Endothelial cell of umbilical vein (primary cell): ENCODE measurements around the gene SH2D3C. TPM values are rescaled to one million over a fixed set of nuclear protein-coding genes. Genes with fewer than 3 reads are reported as not detected.

Experiments used
- BruUV-seq: library from RNA; stranded (reverse); fragments of 400-500 nt; replicated peaks from 2 replicates; lab custom pipeline; 2021; lab: Mats Ljungman, UMichigan
- CTCF ChIA-PET: fragments of 300-600, 350-600 bp; sonication (Branson Sonifier 250); formaldehyde crosslinking; loops from one replicate; lab custom pipeline; 2021; ENCODE audit warnings: antibody characterized with exemption, inconsistent platforms; lab: Charles Lee
- POLR2A ChIA-PET: fragments of 300-600, 350-600 bp; sonication (Branson Sonifier 250); formaldehyde crosslinking; loops from one replicate; lab custom pipeline; 2021; ENCODE audit warnings: antibody characterized with exemption, inconsistent platforms; lab: Charles Lee
- DNase-seq: peaks from one replicate; pipeline ENCODE4 v3.0.0-alpha.2; 2011; ENCODE audit warnings: low read depth, low spot score
- FAIRE-seq: peaks from 2 replicates; lab custom pipeline; 2011; peaks lifted over from hg19 to GRCh38; lab: Jason Lieb, UNC
- H2AFZ ChIP-seq: 2 replicates; pipeline ENCODE4 v1.6.0; 2012; ENCODE audit warnings: low read depth, low read length, control low read depth, inconsistent platforms
- H3K27ac ChIP-seq: 2 replicates; pipeline ENCODE4 v1.5.1; 2011; ENCODE audit warnings: low read depth, mild to moderate bottlenecking, control low read depth, low read length, moderate library complexity; ENCODE audit not compliant: insufficient read depth
- H3K27me3 ChIP-seq, 2 experiments: 2 replicates each; pipeline versions ENCODE4 v1.6.0 to v1.6.1; 2011; ENCODE audit warnings: low read length in 2 of 2, mixed read lengths in 1 of 2; ENCODE audit not compliant: control insufficient read depth in 2 of 2, insufficient read depth in 2 of 2
- H3K36me3 ChIP-seq, 2 experiments: 2 replicates in 1 of 2; 3 replicates in 1 of 2; pipeline ENCODE4 v1.5.1; 2011; ENCODE audit warnings: low read length in 2 of 2, mild to moderate bottlenecking in 1 of 2, moderate library complexity in 1 of 2; ENCODE audit not compliant: control insufficient read depth in 2 of 2, insufficient read depth in 2 of 2; ENCODE audit errors: extremely low read depth in 1 of 2
- H3K4me1 ChIP-seq: 3 replicates; pipeline ENCODE4 v1.5.1; 2011; ENCODE audit warnings: mild to moderate bottlenecking, low read length; ENCODE audit not compliant: control insufficient read depth, insufficient read depth; ENCODE audit errors: extremely low read depth
- H3K4me2 ChIP-seq: 2 replicates; pipeline ENCODE4 v1.6.1; 2011; ENCODE audit warnings: low read length, control low read depth, mixed read lengths; ENCODE audit not compliant: insufficient read depth
- H3K4me3 ChIP-seq, 3 experiments: fragments of 200-600 bp in 1 of 3; sonication (generic), shearing (Covaris generic) in 1 of 3; replicated peaks in 1 of 3; 2 replicates each; pipeline ENCODE4 v1.5.1; 2011 to 2016; ENCODE audit warnings: control low read depth in 3 of 3, low read length in 3 of 3, mild to moderate bottlenecking in 2 of 3, inconsistent platforms in 1 of 3, low read depth in 1 of 3, moderate library complexity in 1 of 3; ENCODE audit not compliant: insufficient read depth in 1 of 3
- H3K79me2 ChIP-seq: 2 replicates; pipeline ENCODE4 v1.6.0; 2012; ENCODE audit warnings: low read length, inconsistent platforms; ENCODE audit not compliant: control insufficient read depth, insufficient read depth
- H3K9ac ChIP-seq: replicated peaks from 2 replicates; pipeline ENCODE3; 2011; ENCODE audit warnings: low read length, control low read depth; ENCODE audit not compliant: insufficient read depth; ENCODE audit errors: extremely low read depth
- H3K9me1 ChIP-seq: replicated peaks from 3 replicates; pipeline ENCODE4 v1.6.0; 2011; ENCODE audit warnings: mild to moderate bottlenecking, low read length; ENCODE audit not compliant: control insufficient read depth, insufficient read depth; ENCODE audit errors: extremely low read depth
- H3K9me3 ChIP-seq: replicated peaks from 2 replicates; pipeline ENCODE4 v1.5.1; 2012; ENCODE audit warnings: low read length, inconsistent platforms; ENCODE audit not compliant: control insufficient read depth, insufficient read depth
- H4K20me1 ChIP-seq: replicated peaks from 2 replicates; pipeline ENCODE3; 2011; ENCODE audit warnings: mild to moderate bottlenecking, low read length; ENCODE audit not compliant: control insufficient read depth, insufficient read depth; ENCODE audit errors: extremely low read depth
- EZH2 ChIP-seq: IDR thresholded peaks from 2 replicates; pipeline ENCODE4 v1.6.1; 2012; ENCODE audit warnings: borderline replicate concordance, low read depth, mild to moderate bottlenecking, moderate library complexity, low read length, inconsistent platforms; ENCODE audit not compliant: severe bottlenecking
- FOS ChIP-seq: IDR thresholded peaks from 2 replicates; pipeline ENCODE4 v1.6.1; 2011; ENCODE audit warnings: mild to moderate bottlenecking, low read length, moderate library complexity, borderline replicate concordance; ENCODE audit not compliant: insufficient read depth
- GATA2 ChIP-seq: IDR thresholded peaks from 2 replicates; pipeline ENCODE4 v1.7.0; 2011; ENCODE audit warnings: low read depth, mild to moderate bottlenecking, moderate library complexity, mixed read lengths, low read length; ENCODE audit not compliant: insufficient read length, insufficient read depth
- JUN ChIP-seq: IDR thresholded peaks from 2 replicates; pipeline ENCODE4 v1.6.1; 2011; ENCODE audit warnings: borderline replicate concordance, low read depth; ENCODE audit not compliant: insufficient read length, insufficient read depth
- MYC ChIP-seq: IDR thresholded peaks from one replicate; pipeline ENCODE4 v1.6.1; 2011; ENCODE audit warnings: mild to moderate bottlenecking, low read depth, low read length
- POLR2A ChIP-seq: IDR thresholded peaks from 2 replicates; pipeline ENCODE4 v1.6.1; 2012; ENCODE audit warnings: low read depth, mild to moderate bottlenecking, control low read depth, low read length
- POLR2AphosphoS5 ChIP-seq: IDR thresholded peaks from 2 replicates; pipeline ENCODE4 v1.6.1; 2012; ENCODE audit warnings: low read depth, mild to moderate bottlenecking, control low read depth, low read length, moderate library complexity; ENCODE audit not compliant: insufficient read depth
- dilution Hi-C: fragments of 300-500 bp; cut with MboI; formaldehyde crosslinking; loops from one replicate; pipeline ENCODE4 v1.15.0; 2019; ENCODE audit warnings: low sequenced_read_pairs; ENCODE audit not compliant: extremely low pct_ligation_motif_present
- intact Hi-C: fragments of 100-400 bp; cut with micrococcal nuclease; formaldehyde crosslinking; loops from one replicate; pipeline ENCODE4 v1.10.0; 2022
- polyA plus RNA-seq, 4 experiments: library from polyadenylated mRNA; depleted of rRNA in 3 of 4; stranded (reverse) in 3 of 4; unstranded in 1 of 4; fragments of >200 nt; gene quantifications; 2 replicates each; pipeline versions ENCODE4 v1.2.1 to v1.2.3, GENCODE V29; 2011 to 2012; ENCODE audit warnings: missing spikeins in 1 of 4
- total RNA-seq: library from RNA; stranded (reverse); gene quantifications from 2 replicates; pipeline ENCODE4 v1.2.3, GENCODE V29; 2021
- TF ChIP-seq, protein P1 (sequence below), 2 donors: IDR thresholded peaks; 1 replicate in 1 of 2; 2 replicates in 1 of 2; pipeline ENCODE4 v1.5.1; 2011; ENCODE audit warnings: low read length in 2 of 2, mild to moderate bottlenecking in 2 of 2, moderate library complexity in 2 of 2, control low read depth in 1 of 2, inconsistent platforms in 1 of 2, low read depth in 1 of 2; ENCODE audit not compliant: insufficient read depth in 1 of 2; ENCODE audit errors: extremely low read depth in 1 of 2
- TF ChIP-seq, protein P2 (sequence below): IDR thresholded peaks from 2 replicates; pipeline ENCODE4 v1.6.1; 2011; ENCODE audit not compliant: insufficient read depth, insufficient read length

SH2D3C gene
- total and polyA plus RNA-seq, 2 donors (not counting 3 experiments of a cell fraction or from before 2014, with no cell fraction given) = 95.0 to 173 TPM

DNA sequence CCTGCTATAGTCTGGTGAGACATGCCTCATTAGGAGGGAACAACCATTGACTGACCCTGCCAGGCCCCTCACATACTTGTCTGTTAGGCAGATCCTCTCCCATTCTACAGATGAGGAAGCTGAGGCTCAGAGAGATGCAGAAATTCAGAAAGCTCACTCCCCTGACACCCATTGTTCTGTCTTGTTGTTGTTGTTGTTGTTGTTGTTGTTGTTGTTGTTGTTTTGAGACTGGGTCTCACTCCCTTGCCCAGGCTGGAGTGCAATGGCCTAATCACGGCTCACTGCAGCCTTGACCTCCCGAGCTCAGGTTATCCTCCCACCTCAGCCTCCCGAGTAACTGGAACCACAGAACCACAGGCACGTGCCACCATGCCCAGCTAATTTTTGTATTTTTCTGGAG lies 84.8 kb downstream of the SH2D3C start:
- DNase-seq (no peak), FAIRE-seq (no peak)
- Histone ChIP-seq H2AFZ (no peak overlapping the region), H3K4me2 (no peak overlapping the region), H3K4me1 (no peaks in the 10 kb centered on the region), H4K20me1 (no peaks in the 10 kb centered on the region), H3K9me1 (no peaks in the 10 kb centered on the region), H3K4me3 (no peak overlapping the region), H3K79me2 (no peaks in the 10 kb centered on the region), H3K9ac (no peak overlapping the region), H3K36me3 (peaks cover 0 to 11% of the 10 kb centered on the region in 2 experiments), H3K27me3 (no peaks in the 10 kb centered on the region), H3K27ac (no peak overlapping the region), H3K9me3 (no peaks in the 10 kb centered on the region)
- TF ChIP-seq JUN (no peak), POLR2AphosphoS5 (no peak), FOS (no peak), POLR2A (no peak), MYC (no peak), GATA2 (no peak), EZH2 (no peak)
- TF ChIP-seq, protein P1, sequence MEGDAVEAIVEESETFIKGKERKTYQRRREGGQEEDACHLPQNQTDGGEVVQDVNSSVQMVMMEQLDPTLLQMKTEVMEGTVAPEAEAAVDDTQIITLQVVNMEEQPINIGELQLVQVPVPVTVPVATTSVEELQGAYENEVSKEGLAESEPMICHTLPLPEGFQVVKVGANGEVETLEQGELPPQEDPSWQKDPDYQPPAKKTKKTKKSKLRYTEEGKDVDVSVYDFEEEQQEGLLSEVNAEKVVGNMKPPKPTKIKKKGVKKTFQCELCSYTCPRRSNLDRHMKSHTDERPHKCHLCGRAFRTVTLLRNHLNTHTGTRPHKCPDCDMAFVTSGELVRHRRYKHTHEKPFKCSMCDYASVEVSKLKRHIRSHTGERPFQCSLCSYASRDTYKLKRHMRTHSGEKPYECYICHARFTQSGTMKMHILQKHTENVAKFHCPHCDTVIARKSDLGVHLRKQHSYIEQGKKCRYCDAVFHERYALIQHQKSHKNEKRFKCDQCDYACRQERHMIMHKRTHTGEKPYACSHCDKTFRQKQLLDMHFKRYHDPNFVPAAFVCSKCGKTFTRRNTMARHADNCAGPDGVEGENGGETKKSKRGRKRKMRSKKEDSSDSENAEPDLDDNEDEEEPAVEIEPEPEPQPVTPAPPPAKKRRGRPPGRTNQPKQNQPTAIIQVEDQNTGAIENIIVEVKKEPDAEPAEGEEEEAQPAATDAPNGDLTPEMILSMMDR (IDR thresholded peaks at IDR 0.05; ENCODE audit: extremely low read depth in 1 of 2, insufficient read depth in 1 of 2, low read depth in 1 of 2, low read length in 2 of 2) = no peak
- TF ChIP-seq, protein P2, sequence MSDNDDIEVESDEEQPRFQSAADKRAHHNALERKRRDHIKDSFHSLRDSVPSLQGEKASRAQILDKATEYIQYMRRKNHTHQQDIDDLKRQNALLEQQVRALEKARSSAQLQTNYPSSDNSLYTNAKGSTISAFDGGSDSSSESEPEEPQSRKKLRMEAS = no peak
- dilution Hi-C loops (no loop called here), intact Hi-C loops (no loop called here)
- BruUV-seq = no TSS peak
- POLR2A ChIA-PET = no interaction called here
- CTCF ChIA-PET = interaction anchor here (0.5 to 1.5 kb wide), 2 partner anchors 41 to 161 kb away, joined by 3 to 4 read pairs; partner anchors contain the start of gene ENG
